LNCaP clone FGC (cell line): ENCODE results near the gene ARSI.
"Not testable (repeated sequence)": the region's sequence is repeated elsewhere in the genome, so short reads cannot be mapped to it uniquely, and the experiment has no call there.

ENCODE experiments used
- DNase-seq: peaks from one replicate; pipeline ENCODE4 v3.0.0-alpha.2; 2011; ENCODE audit warnings: low read depth
- H3K4me3 ChIP-seq: 2 replicates; pipeline ENCODE4 v1.5.1; 2011; ENCODE audit warnings: mild to moderate bottlenecking, low read depth, low read length, control low read depth
- TF ChIP-seq, protein P1 (sequence below): IDR thresholded peaks from 2 replicates; pipeline ENCODE4 v1.5.1; 2012; ENCODE audit warnings: mild to moderate bottlenecking; ENCODE audit not compliant: control insufficient read depth, insufficient read depth; ENCODE audit errors: extremely low read depth

Gene ARSI

DNA sequence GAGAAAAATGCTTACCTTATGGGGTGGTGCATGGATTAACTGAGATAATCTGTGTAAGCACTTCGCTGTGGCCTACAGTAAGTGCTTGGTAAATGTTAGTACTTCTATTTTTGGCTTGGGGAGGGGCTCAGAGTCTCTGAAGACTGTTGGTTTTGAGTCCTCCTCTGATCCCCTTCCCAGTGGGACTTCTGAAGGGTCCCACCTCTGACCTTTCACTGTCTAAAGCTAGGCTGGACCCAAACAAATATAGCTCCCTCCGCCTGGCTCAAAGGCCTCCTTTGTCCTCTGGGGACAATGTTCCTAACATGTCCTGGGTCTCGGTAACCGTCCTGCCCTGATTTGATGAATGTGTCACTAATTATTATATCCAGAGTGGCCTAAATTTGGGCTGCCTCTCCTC lies 47.9 kb downstream of the ARSI start:
- DNase-seq = no peak
- no peak overlapping the region for H3K4me3 ChIP-seq
- TF ChIP-seq, protein P1, sequence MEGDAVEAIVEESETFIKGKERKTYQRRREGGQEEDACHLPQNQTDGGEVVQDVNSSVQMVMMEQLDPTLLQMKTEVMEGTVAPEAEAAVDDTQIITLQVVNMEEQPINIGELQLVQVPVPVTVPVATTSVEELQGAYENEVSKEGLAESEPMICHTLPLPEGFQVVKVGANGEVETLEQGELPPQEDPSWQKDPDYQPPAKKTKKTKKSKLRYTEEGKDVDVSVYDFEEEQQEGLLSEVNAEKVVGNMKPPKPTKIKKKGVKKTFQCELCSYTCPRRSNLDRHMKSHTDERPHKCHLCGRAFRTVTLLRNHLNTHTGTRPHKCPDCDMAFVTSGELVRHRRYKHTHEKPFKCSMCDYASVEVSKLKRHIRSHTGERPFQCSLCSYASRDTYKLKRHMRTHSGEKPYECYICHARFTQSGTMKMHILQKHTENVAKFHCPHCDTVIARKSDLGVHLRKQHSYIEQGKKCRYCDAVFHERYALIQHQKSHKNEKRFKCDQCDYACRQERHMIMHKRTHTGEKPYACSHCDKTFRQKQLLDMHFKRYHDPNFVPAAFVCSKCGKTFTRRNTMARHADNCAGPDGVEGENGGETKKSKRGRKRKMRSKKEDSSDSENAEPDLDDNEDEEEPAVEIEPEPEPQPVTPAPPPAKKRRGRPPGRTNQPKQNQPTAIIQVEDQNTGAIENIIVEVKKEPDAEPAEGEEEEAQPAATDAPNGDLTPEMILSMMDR = no peak

DNA sequence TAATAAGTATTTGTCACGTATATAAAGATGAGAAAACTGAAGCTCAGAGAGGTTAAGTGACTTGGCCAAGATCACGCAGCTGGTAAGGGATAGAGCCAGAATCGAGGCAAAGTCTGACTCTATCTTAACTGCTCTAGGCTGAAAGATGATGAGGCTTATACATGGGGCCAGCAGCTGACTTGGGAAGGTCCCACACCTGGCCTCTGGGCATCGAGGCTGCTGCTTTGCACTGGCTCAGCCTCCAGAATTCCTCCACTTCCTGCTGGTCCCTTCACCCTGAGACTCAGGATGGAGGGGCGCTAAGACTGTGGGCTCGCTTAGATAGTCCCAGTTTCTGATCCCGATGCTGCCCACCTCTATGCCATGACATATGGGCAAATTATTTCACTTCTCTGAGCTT lies 48.3 kb downstream of the ARSI start:
- no peak for DNase-seq
- TF ChIP-seq, protein P1 = no peak

DNA sequence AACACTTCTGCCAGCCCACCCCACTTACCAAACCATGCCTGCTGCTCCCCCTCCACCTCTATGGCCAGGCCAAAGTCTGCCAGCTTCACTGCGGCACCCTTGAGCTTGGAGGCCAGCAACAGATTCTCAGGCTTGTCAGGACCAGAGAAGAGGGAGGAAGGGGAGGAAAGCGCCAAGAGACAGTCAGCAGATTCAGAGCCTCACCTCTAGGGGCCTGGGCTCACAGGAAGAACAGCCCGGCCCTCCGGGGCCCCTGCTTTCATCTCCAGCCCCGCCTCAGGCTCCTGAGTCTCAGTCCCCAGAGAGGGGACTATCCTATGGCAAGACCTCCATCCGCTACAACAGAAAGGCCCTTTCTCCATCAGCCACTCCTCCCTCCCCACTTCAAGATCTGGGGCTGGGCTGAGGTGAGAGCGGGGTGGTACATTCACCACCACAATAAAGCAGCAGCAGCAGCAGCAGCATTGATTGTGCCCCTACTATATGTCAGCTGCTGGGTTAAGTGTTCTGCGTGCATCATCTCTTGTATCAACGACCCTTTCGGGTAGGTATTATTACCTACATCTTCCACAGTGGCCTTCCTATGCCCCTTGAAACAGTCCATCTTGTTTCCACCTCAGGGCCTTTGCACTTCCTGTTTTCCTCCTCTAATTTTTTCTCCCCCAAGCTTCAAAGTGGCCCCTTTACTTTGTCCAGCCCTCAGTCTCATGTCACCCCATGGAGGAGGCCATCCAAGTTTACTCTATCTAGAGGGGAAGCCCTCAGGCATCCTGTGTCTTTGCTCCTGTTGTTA lies 49.1 kb downstream of the ARSI start:
- no peak overlapping the region for H3K4me3 ChIP-seq

More for the DNA sequence above, 48.3 kb downstream of the ARSI start:
- H3K4me3 ChIP-seq = no peak overlapping the region

DNA sequence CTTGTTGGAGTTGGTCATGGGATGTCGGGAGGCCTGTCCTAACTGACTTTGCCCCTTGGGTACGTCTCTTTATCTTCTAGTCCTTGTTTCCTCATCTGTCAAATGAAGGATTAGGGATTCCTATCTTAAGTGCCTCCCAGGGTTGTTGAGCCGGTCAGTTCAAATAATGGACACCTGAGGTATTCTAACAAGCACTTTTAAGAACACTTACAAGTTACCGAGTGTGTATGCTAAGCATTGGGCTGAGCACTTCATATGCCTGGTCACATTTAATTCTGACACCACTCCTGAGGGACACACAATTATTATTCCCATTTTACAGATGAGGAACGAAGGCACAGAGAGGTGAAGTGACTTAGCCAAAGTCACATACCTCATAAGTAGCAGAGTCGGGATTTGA lies 50.2 kb downstream of the ARSI start:
- DNase-seq = no peak
- TF ChIP-seq, protein P1 = no peak
- no peak overlapping the region for H3K4me3 ChIP-seq

More for the DNA sequence above, 49.1 kb downstream of the ARSI start:
- TF ChIP-seq, protein P1 = no peak
- no peak for DNase-seq

DNA sequence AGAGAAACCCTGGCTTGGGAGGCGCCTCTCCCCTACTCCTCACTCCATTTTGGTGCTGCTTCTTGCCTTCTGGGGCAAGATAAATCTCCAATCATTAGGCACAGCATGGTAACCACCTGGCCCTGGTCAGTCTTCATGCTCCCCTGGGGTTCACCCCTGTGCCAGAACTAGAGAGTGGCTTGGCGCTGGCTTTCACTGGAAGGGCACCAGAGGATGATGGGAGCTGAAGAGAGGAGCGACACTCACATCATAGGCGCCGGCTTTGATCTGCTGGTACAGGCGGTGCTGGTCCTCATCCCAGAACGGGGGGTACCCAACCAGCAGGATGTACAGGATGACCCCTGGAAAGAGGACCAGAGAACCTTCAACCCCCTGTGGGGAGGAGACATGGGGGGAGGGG lies 51.2 kb downstream of the ARSI start:
- DNase-seq = no peak
- TF ChIP-seq, protein P1 = no peak
- no peak overlapping the region for H3K4me3 ChIP-seq

DNA sequence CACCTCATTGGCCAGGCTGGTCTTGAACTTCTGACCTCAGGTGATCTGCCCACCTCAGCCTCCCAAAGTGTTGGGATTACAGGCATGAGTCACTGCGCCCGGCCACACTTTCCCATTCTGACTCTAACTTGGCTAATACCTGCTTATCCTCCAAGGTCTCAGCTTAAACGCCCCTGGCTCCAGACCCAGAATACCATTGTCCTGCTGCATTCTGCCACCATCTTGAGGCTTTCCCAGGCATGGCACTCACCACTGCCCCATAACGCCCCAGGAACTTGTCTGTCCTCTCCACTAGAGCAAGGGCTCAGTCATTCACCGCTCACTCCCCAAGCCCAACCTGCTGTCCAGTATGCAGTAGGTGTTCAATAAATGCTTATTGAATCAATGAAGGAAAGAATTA lies 53.0 kb downstream of the ARSI start:
- TF ChIP-seq, protein P1 = no peak
- DNase-seq = no peak
- H3K4me3 ChIP-seq = no peak overlapping the region

DNA sequence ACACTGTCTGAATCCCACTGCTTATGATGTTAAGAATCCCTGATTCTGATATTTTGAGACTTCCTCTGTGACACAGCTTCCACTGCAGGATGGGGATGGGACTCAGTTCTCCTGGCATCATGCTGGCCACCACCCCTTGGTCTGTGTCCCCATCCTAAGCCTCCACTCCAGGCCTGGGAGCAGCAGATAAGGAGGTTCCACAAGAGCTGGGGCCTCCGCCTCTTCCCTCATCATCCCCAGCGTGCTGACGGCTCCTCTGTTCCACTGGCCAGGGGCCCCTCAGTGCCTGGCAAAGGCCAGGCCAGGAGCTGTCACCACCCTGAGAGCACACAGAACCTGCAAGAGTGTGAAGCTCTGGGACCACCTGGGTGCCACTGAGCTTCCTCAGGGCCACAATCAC lies 53.8 kb downstream of the ARSI start:
- TF ChIP-seq, protein P1 = no peak
- no peak for DNase-seq
- H3K4me3 ChIP-seq = no peak overlapping the region

DNA sequence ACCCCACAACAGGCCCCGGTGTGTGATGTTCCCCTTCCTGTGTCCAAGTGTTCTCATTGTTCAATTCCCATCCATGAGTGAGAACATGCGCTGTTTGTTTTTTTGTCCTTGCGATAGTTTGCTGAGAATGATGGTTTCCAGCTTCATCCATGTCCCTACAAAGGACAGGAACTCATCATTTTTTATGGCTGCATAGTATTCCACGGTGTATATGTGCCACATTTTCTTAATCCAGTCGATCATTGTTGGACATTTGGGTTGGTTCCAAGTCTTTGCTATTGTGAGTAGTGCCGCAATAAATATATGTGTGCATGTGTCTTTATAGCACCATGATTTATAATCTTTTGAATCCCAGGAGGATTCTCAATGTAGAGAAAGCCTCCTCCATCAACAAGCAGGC lies 54.2 kb downstream of the ARSI start:
- not testable (repeated sequence) for DNase-seq, H3K4me3 ChIP-seq
